EH (cell line): ENCODE data around the gene CCDC14.

Source experiments
- DNase-seq: peaks from one replicate; pipeline ENCODE4 v3.0.0-alpha.2; 2015; ENCODE audit warnings: low read depth

Gene CCDC14

DNA sequence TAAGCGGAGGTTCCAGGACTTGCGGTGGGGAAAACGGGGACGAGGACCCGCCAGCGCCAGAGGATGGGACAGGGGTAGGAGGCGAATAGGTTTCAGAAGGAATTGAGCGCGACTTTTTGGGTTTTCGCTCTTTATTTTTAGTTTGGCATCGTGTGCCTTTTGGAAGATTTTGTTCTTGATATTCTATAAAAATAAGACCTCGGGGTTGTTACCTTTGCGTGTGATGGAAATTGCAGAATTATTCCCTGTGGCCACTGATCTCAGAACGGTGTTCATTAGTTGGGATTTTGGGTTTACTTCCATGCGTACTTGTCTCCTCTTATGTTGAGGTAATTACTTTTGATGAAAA lies 453 bp upstream of the CCDC14 start:
- no peak for DNase-seq

DNA sequence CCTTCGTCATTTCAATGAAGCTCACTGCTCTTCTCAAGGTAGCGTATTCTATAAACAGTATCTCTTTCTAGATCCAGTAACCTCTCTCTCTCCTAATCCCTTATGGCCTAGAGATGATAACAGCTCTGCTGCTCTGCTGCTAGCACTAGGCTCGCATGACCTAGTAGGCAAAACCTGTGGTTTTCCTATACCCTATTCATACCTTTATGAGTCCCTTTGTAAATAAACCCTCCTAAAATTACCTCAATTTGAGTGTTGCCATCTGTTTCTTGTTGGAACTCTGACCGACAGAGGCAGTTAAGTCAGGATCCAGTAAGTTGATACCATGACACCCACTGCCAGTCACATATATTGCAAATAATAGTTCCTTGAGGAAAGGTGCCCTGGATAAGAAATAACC lies 7.3 kb downstream of the CCDC14 start:
- no peak for DNase-seq

DNA sequence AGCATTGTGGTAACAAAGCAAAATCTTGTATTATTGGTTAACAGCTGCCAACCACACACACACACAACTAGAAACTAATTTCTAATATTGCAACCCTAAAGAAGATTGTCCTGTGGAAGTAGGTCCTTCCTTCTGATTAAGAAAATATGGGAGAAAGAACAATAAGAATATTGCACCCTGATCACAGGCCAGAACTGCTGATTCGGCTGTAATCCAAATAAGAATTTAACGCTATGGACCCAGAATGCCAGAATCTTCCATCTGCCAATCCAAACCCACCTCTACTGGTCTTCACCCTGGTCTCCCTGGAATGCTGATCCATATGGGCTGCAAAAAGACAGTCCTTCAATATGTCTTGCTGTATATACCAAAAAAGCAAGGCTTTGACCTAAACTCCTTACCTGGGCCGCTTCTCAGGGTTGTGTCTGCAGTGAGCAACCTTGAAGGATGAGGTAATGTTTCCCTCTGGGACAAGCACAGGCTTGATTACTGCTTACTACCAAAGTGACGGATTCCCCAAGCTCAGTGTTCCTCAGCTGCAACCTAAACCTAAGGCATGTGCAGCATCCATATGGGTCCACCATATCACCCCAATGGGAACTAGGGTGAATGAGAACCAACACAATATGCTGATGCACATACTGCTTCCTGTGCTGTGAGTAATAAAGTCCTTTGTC lies 8.0 kb downstream of the CCDC14 start:
- DNase-seq, result no peak

DNA sequence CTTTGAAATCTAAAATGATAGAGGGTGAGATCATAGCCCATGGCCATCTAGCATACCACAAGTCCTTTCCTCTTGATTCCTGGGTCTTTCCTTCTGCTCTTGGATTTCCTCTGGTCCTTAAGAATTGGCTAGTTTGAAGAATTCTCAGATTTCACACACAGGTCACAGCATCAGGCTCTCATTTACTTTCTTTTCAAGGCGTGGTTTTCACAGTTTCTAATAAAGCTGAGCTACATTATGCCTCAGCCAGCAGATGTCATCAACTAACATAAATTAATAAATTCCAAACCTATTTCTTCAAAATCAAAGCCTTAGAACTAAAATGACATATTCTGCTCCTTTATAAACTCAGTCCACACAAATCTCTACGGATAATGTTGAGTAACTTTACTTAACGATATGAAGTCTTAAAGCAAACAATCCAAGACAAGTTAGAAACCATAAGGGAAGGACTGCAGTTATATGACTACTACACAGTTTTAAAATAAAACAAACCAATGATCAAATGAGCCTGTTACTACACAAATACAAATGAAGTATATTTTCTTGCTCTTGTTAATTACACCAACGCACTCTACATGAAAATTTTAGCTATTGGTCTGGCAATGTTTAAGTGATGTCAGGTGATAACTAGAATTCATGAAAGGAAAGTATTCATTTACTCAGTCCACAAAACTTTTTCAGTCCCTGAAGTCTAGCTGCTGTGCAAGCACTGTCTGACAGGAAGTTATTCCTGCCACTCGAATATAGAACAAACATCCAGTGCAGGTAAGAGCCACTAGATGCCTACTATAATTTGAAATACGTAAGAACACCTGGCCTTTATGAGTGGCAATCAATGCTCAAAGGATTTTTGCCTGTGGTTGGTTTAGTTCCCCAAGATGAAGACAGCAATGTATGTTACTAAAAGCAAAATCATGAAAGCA lies 9.2 kb downstream of the CCDC14 start:
- DNase-seq, result peak; percentile 27

DNA sequence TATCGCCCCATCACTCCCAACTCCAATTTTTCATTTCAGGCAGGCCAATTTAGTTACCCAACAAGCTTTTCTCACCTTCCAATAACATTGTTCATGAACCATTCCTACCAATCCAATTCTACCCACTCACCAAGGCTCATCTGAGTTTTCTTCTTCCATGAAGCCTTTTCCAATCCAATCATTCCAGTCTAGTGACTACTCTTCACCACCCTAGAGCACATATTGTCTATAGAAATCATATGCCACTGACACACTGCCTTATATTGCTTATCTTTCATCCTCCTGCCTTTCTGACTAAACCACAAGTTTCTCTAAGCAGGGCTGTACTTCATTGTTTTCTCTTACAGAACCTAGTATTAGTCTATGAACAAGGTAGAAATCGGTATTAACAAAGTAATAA lies 11.4 kb downstream of the CCDC14 start:
- DNase-seq, result peak; percentile 86

DNA sequence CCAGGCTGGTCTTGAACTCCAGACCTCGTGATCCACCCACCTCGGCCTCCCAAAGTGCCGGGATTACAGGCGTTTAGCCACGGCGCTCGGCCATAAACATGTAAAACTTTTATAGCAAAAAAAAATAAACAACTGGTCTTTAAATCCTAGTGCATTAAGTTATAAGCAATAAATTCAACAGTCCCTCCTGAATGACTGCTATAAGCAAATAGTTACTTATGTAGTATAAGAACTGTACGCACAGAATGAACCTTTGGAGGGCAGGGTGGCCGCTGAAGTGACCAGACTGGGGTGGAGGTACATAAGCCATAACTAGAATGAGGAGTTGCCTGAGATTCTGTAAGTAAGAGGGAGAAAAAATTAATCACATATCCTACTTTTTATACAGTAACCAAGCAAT lies 12.6 kb downstream of the CCDC14 start:
- no peak for DNase-seq

DNA sequence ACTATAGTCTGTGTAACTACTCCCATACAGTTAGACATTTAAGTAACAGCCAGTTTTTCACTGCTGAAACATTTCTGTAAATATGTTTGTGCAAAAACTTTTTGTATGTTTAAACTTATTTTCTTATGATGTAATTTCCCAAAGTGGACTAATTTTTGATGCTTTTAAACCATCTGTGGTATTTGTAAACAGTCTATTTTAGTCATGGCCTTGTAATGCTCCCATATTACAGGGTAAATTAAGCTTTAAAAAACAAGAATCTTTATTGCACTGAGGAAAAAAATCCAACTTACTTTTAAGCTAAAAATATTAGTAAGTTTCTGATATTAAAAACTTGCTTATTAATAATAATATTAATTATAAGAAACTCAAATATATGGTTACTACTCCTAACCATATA lies 13.5 kb downstream of the CCDC14 start:
- DNase-seq, result peak; percentile 26

DNA sequence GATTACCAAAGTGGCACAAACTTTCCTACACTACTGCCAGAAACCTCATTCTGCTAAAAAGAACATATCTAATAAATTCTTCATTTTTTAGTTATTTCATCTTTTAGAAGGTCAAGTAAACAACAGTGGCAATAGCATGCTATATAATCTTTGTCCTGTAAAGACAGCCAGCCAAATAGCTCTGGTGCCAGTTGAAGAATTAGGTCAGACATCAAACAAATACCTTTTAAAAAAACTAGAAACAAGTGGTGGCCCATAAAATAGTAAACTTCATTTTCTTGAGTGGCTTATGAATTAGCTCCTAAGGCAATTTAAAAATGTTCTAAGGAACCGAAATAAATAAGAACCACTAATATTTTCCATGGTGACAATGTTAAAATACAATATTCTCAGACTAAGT lies 19.5 kb downstream of the CCDC14 start:
- DNase-seq, result no peak

DNA sequence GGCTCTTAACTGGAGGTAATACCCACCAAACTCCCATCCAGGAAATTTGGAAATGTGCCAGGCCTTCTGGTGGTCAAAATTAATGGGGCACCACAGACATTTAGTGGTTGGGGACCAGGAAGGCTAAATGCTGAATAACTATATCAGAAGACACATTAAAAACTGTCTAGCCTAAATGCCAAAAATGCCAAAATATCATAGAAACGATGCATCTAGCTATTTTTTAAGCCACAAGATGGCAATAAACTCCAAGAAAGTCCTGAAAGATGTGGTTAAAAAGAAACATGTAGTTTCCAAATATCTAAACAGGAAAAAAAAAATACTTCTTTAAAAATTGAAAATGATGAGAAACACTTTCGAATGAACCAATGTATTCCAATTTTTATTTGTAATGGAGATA lies 19.9 kb downstream of the CCDC14 start:
- peak; percentile 39 for DNase-seq

DNA sequence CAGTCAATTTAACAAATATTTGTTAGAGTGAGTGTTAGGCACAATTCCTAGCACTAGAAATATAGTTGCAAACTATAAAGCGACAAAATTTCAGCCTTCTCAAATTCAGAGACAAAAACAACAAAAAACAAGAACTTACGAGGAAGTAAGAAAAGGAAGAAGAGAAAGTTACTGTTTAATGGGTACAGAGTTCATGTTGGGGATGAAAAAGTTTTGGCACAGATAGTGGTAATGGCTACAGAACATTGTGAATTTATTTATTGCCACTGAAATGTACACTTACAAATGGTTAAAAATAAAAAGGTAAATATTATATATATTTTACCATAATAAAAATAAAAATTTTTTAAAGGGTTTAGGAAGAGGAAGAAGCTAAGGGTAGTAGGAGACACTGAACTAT lies 21.3 kb downstream of the CCDC14 start:
- DNase-seq, result no peak

DNA sequence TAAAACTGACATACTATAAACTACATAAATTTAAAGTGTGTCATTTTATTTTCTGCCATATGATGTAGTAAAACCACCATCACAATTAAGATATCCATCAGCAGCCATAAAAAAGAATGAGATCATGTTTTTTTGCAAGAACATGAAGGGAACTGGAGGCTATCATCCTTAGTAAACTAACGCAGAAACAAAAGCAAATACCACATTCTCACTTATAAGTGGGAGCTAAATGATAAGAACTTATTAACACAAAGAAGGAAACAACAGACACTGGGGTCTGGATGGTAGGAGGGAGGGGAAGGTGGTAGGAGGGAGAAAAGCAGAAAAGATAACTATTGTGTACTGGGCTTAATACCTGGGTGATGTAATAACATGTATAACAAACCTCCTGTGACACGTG lies 24.6 kb downstream of the CCDC14 start:
- DNase-seq, result peak; percentile 71

DNA sequence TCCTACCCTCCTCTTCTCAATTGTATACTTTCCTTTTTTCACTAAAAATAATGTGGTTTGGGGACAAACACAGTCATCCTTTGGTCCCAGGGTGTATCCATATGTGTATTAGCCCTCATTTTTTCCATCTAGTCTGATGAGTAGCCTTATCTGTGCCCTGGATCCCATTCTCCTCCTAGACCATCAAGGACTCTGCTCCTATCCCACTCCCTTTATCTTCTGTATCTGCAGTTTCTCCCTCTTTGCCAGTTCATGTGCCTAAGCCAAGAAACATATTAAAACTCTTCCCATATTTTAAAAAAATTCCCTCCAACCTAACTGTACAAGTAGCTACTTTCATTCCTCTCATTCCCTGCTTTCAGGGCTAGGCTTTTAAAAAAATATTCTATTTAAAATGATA lies 25.2 kb downstream of the CCDC14 start:
- DNase-seq, result peak; percentile 6

DNA sequence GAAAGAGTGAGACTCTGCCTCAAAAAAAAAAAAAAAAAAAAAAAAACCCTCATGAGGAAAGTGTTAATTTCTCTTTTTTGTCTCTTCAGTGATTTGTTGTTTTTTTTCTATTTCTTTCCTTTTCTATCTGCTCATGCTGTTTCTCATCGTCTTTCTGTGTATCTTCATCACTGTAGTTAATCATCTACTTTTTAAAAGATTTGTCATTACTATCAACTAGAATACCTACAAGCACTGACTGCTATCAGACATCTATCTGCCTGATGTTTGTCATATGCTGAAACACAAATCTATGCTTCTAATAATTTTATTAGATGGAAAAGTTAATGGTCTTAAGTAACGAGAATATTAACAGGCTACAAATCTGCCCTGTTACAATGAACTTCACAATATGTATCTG lies 26.8 kb downstream of the CCDC14 start:
- no peak for DNase-seq

DNA sequence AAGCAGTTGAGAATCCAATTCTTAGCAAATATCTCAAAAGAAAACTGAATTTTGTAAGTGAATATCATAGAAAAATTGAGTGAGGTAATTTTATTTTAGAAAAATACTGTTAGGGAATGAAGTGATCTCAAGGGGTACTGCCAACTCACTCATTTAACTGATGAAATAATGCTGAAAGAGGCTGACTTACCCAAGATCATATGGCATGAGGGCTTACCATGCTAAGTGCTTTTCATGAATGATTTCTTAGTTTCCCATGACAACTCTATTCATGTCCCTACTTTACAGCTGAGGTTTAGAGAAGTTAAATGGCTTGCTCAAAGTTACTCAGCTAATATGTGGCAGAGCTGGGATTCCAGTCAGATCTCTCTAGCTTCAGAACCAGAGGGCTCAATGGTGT lies 30.6 kb downstream of the CCDC14 start:
- no peak for DNase-seq

DNA sequence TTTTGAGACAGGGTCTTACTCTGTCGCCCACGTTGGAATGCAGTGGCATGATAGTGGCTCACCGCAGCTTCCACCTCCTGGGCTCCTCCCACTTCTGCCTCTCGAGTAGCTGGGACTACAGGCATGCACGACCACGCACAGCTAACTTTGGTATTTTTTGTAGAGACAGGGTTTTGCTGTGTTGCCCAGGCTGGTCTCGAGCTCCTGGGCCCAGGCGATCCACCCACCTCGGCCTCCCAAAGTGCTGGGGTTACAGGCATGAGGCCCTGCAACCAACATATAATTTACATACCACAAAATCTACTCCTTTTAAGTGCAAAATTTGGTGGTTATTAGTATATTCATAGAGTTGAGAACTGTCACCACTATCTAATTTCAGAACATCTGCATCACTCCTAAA lies 31.7 kb downstream of the CCDC14 start:
- no peak for DNase-seq

DNA sequence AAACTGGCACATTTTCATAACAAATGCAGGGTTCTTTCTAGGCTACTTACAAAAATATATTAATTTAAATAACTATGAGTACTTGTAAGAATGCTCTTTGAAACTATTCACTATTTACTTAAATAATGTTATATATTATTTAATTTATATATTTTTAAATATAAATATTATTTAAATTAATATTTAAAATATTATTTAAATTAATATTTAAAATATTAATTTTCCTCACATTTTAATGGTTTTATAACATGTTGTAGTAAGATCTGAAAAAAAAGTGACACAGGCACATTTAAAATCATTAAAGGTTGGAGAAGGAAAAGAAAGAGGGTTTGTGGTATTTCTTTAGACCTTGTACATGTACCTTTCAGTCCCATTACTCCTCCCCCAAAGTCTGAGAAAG lies 34.6 kb downstream of the CCDC14 start:
- DNase-seq, result no peak

DNA sequence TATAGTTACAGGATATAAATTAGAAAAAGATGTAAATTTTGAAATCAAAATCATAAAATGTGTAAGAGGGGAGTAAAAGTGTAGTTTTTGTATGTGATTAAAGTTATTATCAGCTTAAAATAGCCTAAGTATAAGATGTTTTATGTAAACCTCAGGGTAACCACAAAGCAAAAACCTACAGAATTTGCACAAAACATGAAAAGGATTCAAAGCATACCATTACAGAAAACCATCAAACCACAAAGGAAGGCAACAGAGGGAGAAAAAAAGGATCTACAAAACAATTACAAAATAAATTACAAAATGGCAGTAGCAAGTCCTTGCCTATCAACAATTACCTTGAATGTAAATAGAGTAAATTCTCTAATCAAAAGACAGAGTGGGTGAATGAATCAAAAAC lies 40.2 kb downstream of the CCDC14 start:
- no peak for DNase-seq

DNA sequence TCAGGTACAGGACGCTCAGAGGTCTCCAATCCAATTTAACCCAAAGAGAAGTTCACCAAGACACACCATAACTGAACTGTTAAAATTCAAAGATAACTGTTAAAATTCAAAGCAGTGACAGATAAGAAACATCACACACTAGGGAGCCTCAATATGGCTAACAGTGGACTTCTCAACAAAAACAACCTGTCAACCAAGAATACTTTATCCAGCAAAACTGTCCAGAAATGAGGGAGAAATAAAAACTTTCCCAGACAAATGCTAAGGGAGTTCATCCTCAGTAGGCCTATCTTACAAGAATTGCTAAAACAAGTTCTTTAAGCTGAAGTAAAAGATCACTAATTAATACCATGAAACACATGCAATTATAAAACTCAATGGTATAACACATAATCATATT lies 40.6 kb downstream of the CCDC14 start:
- no peak for DNase-seq

DNA sequence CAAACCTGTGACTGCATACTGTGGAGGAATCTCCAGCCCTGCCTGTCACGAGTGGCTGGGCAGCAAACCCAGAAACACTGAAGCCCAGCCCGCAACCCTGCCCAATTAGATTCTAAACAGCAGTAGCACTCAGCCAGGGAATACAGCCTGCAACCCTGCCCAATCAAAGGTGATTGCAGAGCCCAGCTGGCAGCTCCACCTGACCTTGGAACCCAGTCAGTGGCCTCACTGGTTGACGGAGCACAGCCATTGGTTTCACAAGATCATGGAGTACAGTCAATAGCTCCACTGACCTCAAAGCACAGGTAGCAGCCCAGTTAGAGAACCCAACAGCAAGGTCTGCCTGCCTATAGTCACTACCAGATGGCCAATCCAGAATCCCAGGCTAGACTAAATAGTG lies 41.7 kb downstream of the CCDC14 start:
- DNase-seq, result no peak

DNA sequence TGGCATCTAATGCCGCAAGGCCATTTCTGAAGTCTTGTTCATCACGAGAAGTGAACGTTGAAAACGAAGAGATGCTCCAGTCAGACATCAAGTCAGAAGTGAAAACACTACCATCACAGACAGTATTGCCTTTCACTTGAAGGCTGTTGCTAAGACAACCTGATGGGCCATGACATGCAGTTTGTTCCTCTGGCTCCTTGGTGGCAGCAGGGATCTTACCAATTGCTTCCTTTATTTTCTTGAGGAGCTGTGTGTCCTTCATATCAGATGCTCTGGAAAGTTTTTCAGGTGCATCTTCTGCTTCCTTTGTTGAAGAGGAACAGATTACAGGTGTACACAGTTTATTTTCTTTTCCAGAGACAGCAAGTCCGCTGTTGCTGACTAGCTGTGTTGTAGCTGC lies 46.2 kb downstream of the CCDC14 start:
- no peak for DNase-seq

DNA sequence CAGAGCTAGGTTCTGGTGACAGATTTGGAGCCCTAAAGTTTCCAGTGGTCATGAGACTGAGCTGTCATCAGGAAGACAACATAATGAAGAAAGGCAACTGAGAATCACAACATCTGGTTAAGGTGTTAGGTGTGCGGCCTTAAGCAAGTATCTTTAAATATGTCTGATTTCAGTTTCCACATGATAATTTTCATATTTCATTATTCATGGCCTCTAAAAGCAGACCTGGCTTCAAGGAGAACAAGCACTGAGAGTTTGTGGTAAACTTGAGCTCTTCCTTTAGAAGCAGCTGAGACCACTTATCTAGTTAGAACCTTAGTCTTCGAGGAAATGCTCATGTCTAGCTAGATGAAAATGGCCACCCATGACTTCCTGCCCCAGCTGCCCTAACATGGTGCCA lies 51.2 kb downstream of the CCDC14 start:
- no peak for DNase-seq

DNA sequence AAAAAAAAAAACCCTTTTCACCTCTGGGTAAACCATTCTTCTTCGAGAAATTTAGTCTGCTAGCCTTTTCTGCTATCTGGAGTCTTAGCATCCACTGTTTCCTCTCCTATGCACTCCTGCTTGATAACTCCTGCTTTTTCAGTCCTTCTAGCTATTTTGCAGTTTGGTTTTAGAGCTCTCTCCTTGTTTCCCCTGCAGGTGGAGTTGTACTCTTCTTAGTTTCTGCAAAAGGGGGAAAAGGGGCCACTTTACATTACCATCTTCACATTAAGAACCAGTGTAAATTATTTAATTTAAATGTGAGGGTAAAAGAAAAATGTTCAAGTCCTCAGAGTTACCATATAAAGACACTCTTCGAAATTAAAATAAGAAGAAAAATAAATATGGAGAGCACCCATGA lies 53.3 kb downstream of the CCDC14 start:
- DNase-seq, result no peak

DNA sequence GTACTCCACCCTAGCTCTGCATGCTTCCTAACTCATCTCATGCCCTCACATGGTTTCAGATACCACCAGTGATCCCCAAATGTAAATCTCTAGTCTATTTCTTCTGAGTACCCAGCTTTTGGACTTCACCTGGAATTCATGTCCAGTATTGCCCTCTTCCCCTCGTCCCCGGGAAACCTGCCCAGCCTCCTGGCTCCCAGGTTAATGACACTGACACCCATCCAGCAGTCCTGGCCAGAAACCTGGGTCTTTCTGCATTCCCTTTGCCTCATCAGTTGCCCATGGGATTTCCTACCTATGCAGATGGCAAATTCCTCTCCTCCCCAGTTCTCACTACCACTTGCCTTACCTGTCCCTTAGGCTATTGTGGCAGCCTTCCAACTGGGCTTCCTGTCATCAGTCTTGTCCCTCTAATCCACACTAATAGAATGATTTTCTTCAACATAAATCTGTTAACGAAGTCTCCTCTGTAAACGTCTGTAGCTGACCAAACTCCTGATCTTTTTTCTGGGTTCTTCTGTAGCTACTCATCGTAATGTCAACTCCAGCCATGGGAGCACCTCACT lies 61.6 kb downstream of the CCDC14 start:
- DNase-seq, result no peak
